DMS114 treated with DMSO at 0.1 percent for 48 hours (cell line): ENCODE results near the gene ZNF593OS.

Experiments
- DNase-seq: peaks from one replicate; lab custom pipeline; 2025; ENCODE audit not compliant: unreplicated experiment; lab: John Stamatoyannopoulos, UW

ZNF593OS gene

GRCh38 chr1:26171084-26172072 is at the start of gene ZNF593OS:
ZNF593OS (minus strand) TSS chr1:26171832; CDS start chr1:26171661, 171 bp downstream.
- no peak for DNase-seq

GRCh38 chr1:26221094-26221493 is 49.5 kb upstream of the ZNF593OS start:
- DNase-seq, result no peak

GRCh38 chr1:26220199-26220912 is 48.7 kb upstream of the ZNF593OS start:
- no peak for DNase-seq

GRCh38 chr1:26218906-26219494 is 47.4 kb upstream of the ZNF593OS start:
- no peak for DNase-seq

GRCh38 chr1:26215246-26215645 is 43.6 kb upstream of the ZNF593OS start:
- no peak for DNase-seq

- no peak for DNase-seq
Observed at GRCh38 chr1:26213335-26213905, 41.8 kb upstream of the ZNF593OS start.

- no peak for DNase-seq
Observed at GRCh38 chr1:26212726-26213125, 41.1 kb upstream of the ZNF593OS start.

- no peak for DNase-seq
Observed at GRCh38 chr1:26210147-26210870, 38.7 kb upstream of the ZNF593OS start.

GRCh38 chr1:26203642-26204318 is 32.1 kb upstream of the ZNF593OS start:
- no peak for DNase-seq

GRCh38 chr1:26200413-26200812 is 28.8 kb upstream of the ZNF593OS start:
- DNase-seq, result no peak

GRCh38 chr1:26197813-26198212 is 26.2 kb upstream of the ZNF593OS start:
- DNase-seq, result no peak

- DNase-seq, result no peak
Observed at GRCh38 chr1:26197301-26197700, 25.7 kb upstream of the ZNF593OS start.

GRCh38 chr1:26195805-26196204 is 24.2 kb upstream of the ZNF593OS start:
- no peak for DNase-seq

GRCh38 chr1:26191739-26192138 is 20.1 kb upstream of the ZNF593OS start:
- DNase-seq, result no peak

- DNase-seq, result no peak
Observed at GRCh38 chr1:26190373-26190987, 18.8 kb upstream of the ZNF593OS start, which contains the start of gene CATSPER4. CATSPER4 (plus strand) TSS chr1:26190602; CDS start chr1:26190628, 26 bp downstream.

- DNase-seq, result no peak
Observed at GRCh38 chr1:26189751-26190275, 18.2 kb upstream of the ZNF593OS start.

- no peak for DNase-seq
Observed at GRCh38 chr1:26189331-26189730, 17.7 kb upstream of the ZNF593OS start.

- no peak for DNase-seq
Observed at GRCh38 chr1:26188477-26188876, 16.8 kb upstream of the ZNF593OS start.

- DNase-seq, result no peak
Observed at GRCh38 chr1:26187882-26188281, 16.2 kb upstream of the ZNF593OS start.
